Astrocyte (in vitro differentiated cells and primary cell): ENCODE data around the gene SLX4.

Experiments used
- EZH2 ChIP-seq: IDR thresholded peaks from 2 replicates; pipeline ENCODE4 v1.6.1; 2012; ENCODE audit warnings: mild to moderate bottlenecking, low read length, inconsistent platforms; ENCODE audit not compliant: insufficient read depth
- TF ChIP-seq, protein P1 (sequence below): IDR thresholded peaks from 2 replicates; pipeline ENCODE4 v1.5.1; 2011; ENCODE audit warnings: low read depth, mild to moderate bottlenecking, inconsistent platforms, low read length, moderate library complexity; ENCODE audit not compliant: insufficient read depth

DNA sequence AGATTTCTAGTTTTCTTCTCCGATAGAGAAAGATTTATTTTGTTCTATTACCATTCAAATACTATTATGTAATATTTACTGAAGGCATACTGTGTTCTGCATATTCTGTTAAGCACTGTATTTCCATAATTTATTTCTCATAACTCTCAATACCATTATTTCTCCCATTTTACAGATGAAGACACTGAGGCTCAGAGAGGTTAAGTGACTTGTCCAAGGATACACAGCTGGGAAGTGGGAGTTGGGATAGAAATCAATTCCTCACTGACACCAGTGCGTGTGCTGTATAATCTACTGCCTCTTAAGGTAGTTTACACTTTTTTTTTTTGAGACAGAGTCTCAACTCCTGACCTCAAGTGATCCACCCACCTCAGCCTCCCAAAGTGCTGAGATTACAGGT lies 41.6 kb downstream of the SLX4 start:
- TF ChIP-seq, protein P1, sequence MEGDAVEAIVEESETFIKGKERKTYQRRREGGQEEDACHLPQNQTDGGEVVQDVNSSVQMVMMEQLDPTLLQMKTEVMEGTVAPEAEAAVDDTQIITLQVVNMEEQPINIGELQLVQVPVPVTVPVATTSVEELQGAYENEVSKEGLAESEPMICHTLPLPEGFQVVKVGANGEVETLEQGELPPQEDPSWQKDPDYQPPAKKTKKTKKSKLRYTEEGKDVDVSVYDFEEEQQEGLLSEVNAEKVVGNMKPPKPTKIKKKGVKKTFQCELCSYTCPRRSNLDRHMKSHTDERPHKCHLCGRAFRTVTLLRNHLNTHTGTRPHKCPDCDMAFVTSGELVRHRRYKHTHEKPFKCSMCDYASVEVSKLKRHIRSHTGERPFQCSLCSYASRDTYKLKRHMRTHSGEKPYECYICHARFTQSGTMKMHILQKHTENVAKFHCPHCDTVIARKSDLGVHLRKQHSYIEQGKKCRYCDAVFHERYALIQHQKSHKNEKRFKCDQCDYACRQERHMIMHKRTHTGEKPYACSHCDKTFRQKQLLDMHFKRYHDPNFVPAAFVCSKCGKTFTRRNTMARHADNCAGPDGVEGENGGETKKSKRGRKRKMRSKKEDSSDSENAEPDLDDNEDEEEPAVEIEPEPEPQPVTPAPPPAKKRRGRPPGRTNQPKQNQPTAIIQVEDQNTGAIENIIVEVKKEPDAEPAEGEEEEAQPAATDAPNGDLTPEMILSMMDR, result no peak
- TF ChIP-seq EZH2, result no peak
